Measurements from ENCODE around the gene PGAM5.
"Not testable (repeated sequence)": the region's sequence is repeated elsewhere in the genome, so short reads cannot be mapped to it uniquely, and the experiment has no call there.

The PGAM5 gene

GRCh38 chr12:132689227-132689626 lies 21.4 kb upstream of the PGAM5 start:
- DNase-seq = no peak

GRCh38 chr12:132690112-132690511 lies 20.5 kb upstream of the PGAM5 start:
- no peak for DNase-seq

- DNase-seq = not testable (repeated sequence)
Observed at GRCh38 chr12:132692030-132692429, 18.6 kb upstream of the PGAM5 start.

GRCh38 chr12:132694888-132695287 lies 15.8 kb upstream of the PGAM5 start:
- DNase-seq = not testable (repeated sequence)

GRCh38 chr12:132695431-132695830 lies 15.2 kb upstream of the PGAM5 start:
- no peak for DNase-seq

GRCh38 chr12:132698341-132698740 lies 12.3 kb upstream of the PGAM5 start:
- no peak for DNase-seq

GRCh38 chr12:132700212-132700822 lies 10.3 kb upstream of the PGAM5 start:
- DNase-seq = no peak

- DNase-seq = no peak
Observed at GRCh38 chr12:132702640-132703039, 8.0 kb upstream of the PGAM5 start.

GRCh38 chr12:132703641-132704040 lies 7.0 kb upstream of the PGAM5 start:
- no peak for DNase-seq

- no peak for DNase-seq
Observed at GRCh38 chr12:132707241-132707640, 3.4 kb upstream of the PGAM5 start.

GRCh38 chr12:132708150-132708549 lies 2.5 kb upstream of the PGAM5 start:
- no peak for DNase-seq

GRCh38 chr12:132710043-132710404 lies 618 bp upstream of the PGAM5 start:
- no peak for DNase-seq

GRCh38 chr12:132711080-132711843 lies 620 bp downstream of the PGAM5 start:
- DNase-seq = no peak

GRCh38 chr12:132713123-132713522 lies 2.5 kb downstream of the PGAM5 start:
- DNase-seq = no peak

- no peak for DNase-seq
Observed at GRCh38 chr12:132715874-132716273, 5.2 kb downstream of the PGAM5 start.

GRCh38 chr12:132716356-132716755 lies 5.7 kb downstream of the PGAM5 start:
- DNase-seq = no peak

GRCh38 chr12:132717011-132717410 lies 6.4 kb downstream of the PGAM5 start:
- DNase-seq = no peak

GRCh38 chr12:132717531-132718387 lies 7.1 kb downstream of the PGAM5 start:
- DNase-seq = no peak

GRCh38 chr12:132718644-132719043 lies 8.0 kb downstream of the PGAM5 start:
- DNase-seq = no peak

GRCh38 chr12:132719141-132719953 lies 8.7 kb downstream of the PGAM5 start:
- DNase-seq = no peak

GRCh38 chr12:132719954-132720324 lies 9.3 kb downstream of the PGAM5 start:
- no peak for DNase-seq

- DNase-seq = no peak
Observed at GRCh38 chr12:132720606-132721345, 10.1 kb downstream of the PGAM5 start.
